HG03354 (cell line): ENCODE results near the gene ZC2HC1B.
A peak's percentile ranks its signal among the peaks of the same experiment; 100 is the strongest.
"Not testable (repeated sequence)": the region's sequence is repeated elsewhere in the genome, so short reads cannot be mapped to it uniquely, and the experiment has no call there.

ENCODE experiments used
- ATAC-seq: cut with Tn5 transposase; IDR thresholded peaks from one replicate; pipeline ENCODE4 v1.9.1; 2021; ENCODE audit warnings: mild to moderate bottlenecking; ENCODE audit not compliant: unreplicated experiment, poor library complexity, severe bottlenecking

The ZC2HC1B gene

GRCh38 chr6:143863771-143864170, 503 bp upstream of the ZC2HC1B start:
- ATAC-seq = no peak

- ATAC-seq = no peak
Measured at GRCh38 chr6:143867236-143867635, 3.0 kb downstream of the ZC2HC1B start.

- not testable (repeated sequence) for ATAC-seq
Measured at GRCh38 chr6:143868808-143869207, 4.5 kb downstream of the ZC2HC1B start.

- ATAC-seq = not testable (repeated sequence)
Measured at GRCh38 chr6:143871202-143871730, 7.0 kb downstream of the ZC2HC1B start.

- ATAC-seq = peak; percentile 98
Measured at GRCh38 chr6:143872201-143872600, 7.9 kb downstream of the ZC2HC1B start.

- not testable (repeated sequence) for ATAC-seq
Measured at GRCh38 chr6:143873600-143873999, 9.3 kb downstream of the ZC2HC1B start.

- not testable (repeated sequence) for ATAC-seq
Measured at GRCh38 chr6:143874503-143874902, 10.2 kb downstream of the ZC2HC1B start.

- no peak for ATAC-seq
Measured at GRCh38 chr6:143877584-143878271, 13.5 kb downstream of the ZC2HC1B start.

- ATAC-seq = no peak
Measured at GRCh38 chr6:143878272-143878760, 14.0 kb downstream of the ZC2HC1B start.

- ATAC-seq = no peak
Measured at GRCh38 chr6:143880412-143880811, 16.1 kb downstream of the ZC2HC1B start.

GRCh38 chr6:143882401-143882930, 18.2 kb downstream of the ZC2HC1B start:
- no peak for ATAC-seq

GRCh38 chr6:143884216-143884900, 20.1 kb downstream of the ZC2HC1B start:
- ATAC-seq = no peak

- no peak for ATAC-seq
Measured at GRCh38 chr6:143885116-143885515, 20.8 kb downstream of the ZC2HC1B start.

GRCh38 chr6:143894655-143895054, 30.4 kb downstream of the ZC2HC1B start:
- no peak for ATAC-seq

- no peak for ATAC-seq
Measured at GRCh38 chr6:143896126-143896860, 32.0 kb downstream of the ZC2HC1B start.

GRCh38 chr6:143900358-143900757, 36.1 kb downstream of the ZC2HC1B start:
- ATAC-seq = no peak

- ATAC-seq = peak; percentile 95
Measured at GRCh38 chr6:143901885-143902750, 37.8 kb downstream of the ZC2HC1B start.

- ATAC-seq = no peak
Measured at GRCh38 chr6:143902827-143903226, 38.6 kb downstream of the ZC2HC1B start.

GRCh38 chr6:143911028-143911427, 46.8 kb downstream of the ZC2HC1B start:
- no peak for ATAC-seq
